Liver (tissue), 3 donors: ENCODE data around the gene SLC2A1.

Experiments
- ATF3 ChIP-seq: IDR thresholded peaks from 2 replicates; pipeline ENCODE4 v1.6.1; 2016; ENCODE audit warnings: antibody characterized with exemption
- CTCF ChIP-seq: fragments of 150-350 bp; IDR thresholded peaks from 2 replicates; pipeline ENCODE4 v1.5.1; 2017; ENCODE audit warnings: improper control_type of control experiment, low read depth, low read length; ENCODE audit not compliant: missing input control
- EGR1 ChIP-seq, 2 donors: IDR thresholded peaks; 2 replicates each; pipeline ENCODE4 v1.6.1; 2016 to 2018; ENCODE audit warnings: antibody characterized with exemption in 2 of 2, low read depth in 2 of 2
- MAX ChIP-seq: IDR thresholded peaks from 2 replicates; pipeline ENCODE4 v1.6.1; 2016; ENCODE audit warnings: antibody characterized with exemption
- RAD21 ChIP-seq, 2 donors: IDR thresholded peaks; 2 replicates each; pipeline ENCODE4 v1.6.1; 2016; ENCODE audit warnings: antibody characterized with exemption in 2 of 2, mild to moderate bottlenecking in 2 of 2
- ZBTB33 ChIP-seq: IDR thresholded peaks from 2 replicates; pipeline ENCODE4 v1.6.1; 2016; ENCODE audit warnings: antibody characterized with exemption
- donor health status: healthy.
- donor health status: healthy.

DNA sequence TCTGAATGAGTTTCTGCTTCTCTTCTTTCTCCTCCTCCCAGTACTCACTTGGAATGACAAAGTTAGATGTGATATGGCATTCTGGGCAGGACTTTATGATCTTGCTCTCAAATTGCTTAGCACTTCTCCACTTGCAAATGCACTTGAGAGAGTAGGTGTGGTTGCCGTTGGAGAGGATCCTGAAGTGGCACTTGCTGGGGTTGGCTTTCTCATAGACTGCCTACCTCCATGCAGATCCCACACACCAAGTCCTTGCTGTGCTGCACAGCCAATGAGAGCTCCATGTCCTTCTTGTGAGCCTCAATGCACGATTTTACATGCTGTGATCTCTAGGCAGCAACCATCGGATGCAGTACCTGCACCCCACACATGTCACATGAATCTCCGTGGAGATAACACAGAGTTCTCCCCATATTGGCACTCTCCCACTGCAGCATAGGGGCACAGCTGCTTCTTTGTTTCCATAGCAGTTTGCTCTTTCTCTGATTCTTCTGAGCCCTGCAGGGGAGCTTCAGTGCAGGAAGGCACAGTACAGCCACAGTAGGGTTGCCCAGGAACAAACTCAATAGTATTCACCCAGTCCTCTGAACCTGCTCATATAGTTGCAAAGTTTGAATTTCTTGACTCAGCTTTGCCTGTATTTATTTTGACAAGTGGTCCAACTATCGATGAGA lies 67.1 kb downstream of the SLC2A1 start:
- TF ChIP-seq CTCF (no peak), ATF3 (no peak), RAD21 (IDR thresholded peaks at IDR 0.05) (no peak), EGR1 (IDR thresholded peaks at IDR 0.05; ENCODE audit: low read depth in 2 of 2) (no peak), MAX (no peak), ZBTB33 (no peak)
